ENCODE data around the gene IL34. TPM values are rescaled to one million over a fixed set of nuclear protein-coding genes. Genes with fewer than 3 reads are reported as not detected.
"Not testable (repeated sequence)": the region's sequence is repeated elsewhere in the genome, so short reads cannot be mapped to it uniquely, and the experiment has no call there.

IL34 gene
- total RNA-seq, 2 donors from 2014 or later, result 11.9 to 55.6 TPM

GRCh38 chr16:70615945-70616344, 30.4 kb upstream of the IL34 start:
- ATAC-seq (ENCODE audit: insufficient number of reproducible peaks, low FRiP score, low read depth), result no peak
- TF ChIP-seq CTCF (IDR thresholded peaks at IDR 0.05), result no peak

GRCh38 chr16:70621864-70622263, 24.5 kb upstream of the IL34 start:
- not testable (repeated sequence) for H3K4me3 ChIP-seq; DNase-seq (ENCODE audit: low spot score); H3K36me3 ChIP-seq; H3K9me3 ChIP-seq; ATAC-seq (ENCODE audit: insufficient number of reproducible peaks, low FRiP score, low read depth); H3K27me3 ChIP-seq (replicated peaks; ENCODE audit: insufficient read depth)
- H3K27ac ChIP-seq, result peak overlapping the region in 1 of 2 donors; percentile 53
- H3K4me1 ChIP-seq (ENCODE audit: control insufficient read depth in 1 of 2, low read depth in 2 of 2), result peaks cover 0 to 12% of the 10 kb centered on the region in 2 donors

More at GRCh38 chr16:70615945-70616344, 30.4 kb upstream of the IL34 start:
- Histone ChIP-seq H3K4me1 (ENCODE audit: control insufficient read depth in 1 of 2, low read depth in 2 of 2) (peaks cover 0 to under 1% of the 10 kb centered on the region in 2 donors), H3K9me3 (no peaks in the 10 kb centered on the region), H3K27me3 (replicated peaks; ENCODE audit: insufficient read depth) (no peaks in the 10 kb centered on the region), H3K27ac (no peak overlapping the region), H3K36me3 (no peaks in the 10 kb centered on the region), H3K4me3 (no peak overlapping the region)
- DNase-seq (ENCODE audit: low spot score), result no peak

- Histone ChIP-seq H3K9me3 (peaks cover 7% of the 10 kb centered on the region), H3K4me3 (no peak overlapping the region), H3K36me3 (no peaks in the 10 kb centered on the region), H3K27ac (no peak overlapping the region), H3K27me3 (replicated peaks; ENCODE audit: insufficient read depth) (no peaks in the 10 kb centered on the region), H3K4me1 (ENCODE audit: control insufficient read depth in 1 of 2, low read depth in 2 of 2) (peaks cover 0 to 11% of the 10 kb centered on the region in 2 donors)
- no peak for ATAC-seq (ENCODE audit: insufficient number of reproducible peaks, low FRiP score, low read depth)
- TF ChIP-seq CTCF (IDR thresholded peaks at IDR 0.05), result no peak
- no peak for DNase-seq (ENCODE audit: low spot score)
Observed at GRCh38 chr16:70627696-70628095, 18.7 kb upstream of the IL34 start.

GRCh38 chr16:70630960-70631745, 15.2 kb upstream of the IL34 start:
- TF ChIP-seq CTCF (IDR thresholded peaks at IDR 0.05), result no peak
- ATAC-seq (ENCODE audit: insufficient number of reproducible peaks, low FRiP score, low read depth) (no peak), DNase-seq (ENCODE audit: low spot score) (no peak)
- peaks cover 5 to 25% of the 10 kb centered on the region in 2 donors for H3K4me1 ChIP-seq (ENCODE audit: control insufficient read depth in 1 of 2, low read depth in 2 of 2)
- no peak overlapping the region for H3K4me3 ChIP-seq
- peaks cover 7% of the 10 kb centered on the region for H3K9me3 ChIP-seq
- H3K27ac ChIP-seq, result peak overlapping the region in 1 of 2 donors; percentile 52
- H3K27me3 ChIP-seq (replicated peaks; ENCODE audit: insufficient read depth), result no peaks in the 10 kb centered on the region
- H3K36me3 ChIP-seq, result no peaks in the 10 kb centered on the region

GRCh38 chr16:70632273-70632672, 14.1 kb upstream of the IL34 start:
- H3K36me3 ChIP-seq, result no peaks in the 10 kb centered on the region
- H3K4me1 ChIP-seq (ENCODE audit: control insufficient read depth in 1 of 2, low read depth in 2 of 2), result peaks cover 5 to 25% of the 10 kb centered on the region in 2 donors
- no peaks in the 10 kb centered on the region for H3K27me3 ChIP-seq (replicated peaks; ENCODE audit: insufficient read depth)
- H3K4me3 ChIP-seq, result no peak overlapping the region
- TF ChIP-seq CTCF (IDR thresholded peaks at IDR 0.05), result no peak
- DNase-seq (ENCODE audit: low spot score) (no peak), ATAC-seq (ENCODE audit: insufficient number of reproducible peaks, low FRiP score, low read depth) (no peak)
- peaks cover 7% of the 10 kb centered on the region for H3K9me3 ChIP-seq
- no peak overlapping the region for H3K27ac ChIP-seq

GRCh38 chr16:70633617-70634016, 12.7 kb upstream of the IL34 start:
- H3K27ac ChIP-seq, result not testable (repeated sequence)

More at GRCh38 chr16:70633617-70634016, 12.7 kb upstream of the IL34 start:
- peaks cover 5 to 27% of the 10 kb centered on the region in 2 donors for H3K4me1 ChIP-seq (ENCODE audit: control insufficient read depth in 1 of 2, low read depth in 2 of 2)
- H3K9me3 ChIP-seq; H3K36me3 ChIP-seq; H3K27me3 ChIP-seq (replicated peaks; ENCODE audit: insufficient read depth); H3K4me3 ChIP-seq; DNase-seq (ENCODE audit: low spot score); ATAC-seq (ENCODE audit: insufficient number of reproducible peaks, low FRiP score, low read depth): not testable (repeated sequence)

All from thoracic aorta (tissue), 2 donors.